KMS-11 (cell line): ENCODE results near the gene OCSTAMP.

Source experiments
- H2AFZ ChIP-seq: fragments of 200-600 bp; sonication (generic); 2 replicates; pipeline ENCODE4 v1.6.1; 2016; ENCODE audit warnings: antibody characterized with exemption, mixed run types, low read depth
- H3K27ac ChIP-seq: fragments of 200-600 bp; sonication (generic); 2 replicates; pipeline ENCODE4 v1.6.1; 2016; ENCODE audit warnings: mild to moderate bottlenecking, mixed run types
- H3K27me3 ChIP-seq: fragments of 200-600 bp; sonication (generic); 2 replicates; pipeline ENCODE4 v1.6.1; 2017; ENCODE audit warnings: mild to moderate bottlenecking, low read depth, mixed run types, moderate library complexity; ENCODE audit not compliant: insufficient read depth
- H3K36me3 ChIP-seq: fragments of 200-600 bp; sonication (generic); 2 replicates; pipeline ENCODE4 v1.6.1; 2017; ENCODE audit warnings: mild to moderate bottlenecking, mixed run types; ENCODE audit not compliant: insufficient read depth
- H3K4me1 ChIP-seq: fragments of 200-600 bp; sonication (generic); 2 replicates; pipeline ENCODE4 v1.6.1; 2016; ENCODE audit warnings: mild to moderate bottlenecking, low read depth, mixed run types; ENCODE audit not compliant: poor library complexity, severe bottlenecking
- H3K4me2 ChIP-seq: fragments of 200-600 bp; sonication (generic); 2 replicates; pipeline ENCODE4 v1.7.0; 2016; ENCODE audit warnings: mild to moderate bottlenecking, mixed run types
- H3K4me3 ChIP-seq: fragments of 200-600 bp; sonication (generic); IDR thresholded peaks from 2 replicates; pipeline ENCODE4 v1.6.1; 2017; ENCODE audit warnings: low read depth, low read length, mixed read lengths; ENCODE audit not compliant: insufficient read depth
- H3K79me2 ChIP-seq: fragments of 200-600 bp; sonication (generic); 2 replicates; pipeline ENCODE4 v1.6.1; 2016; ENCODE audit warnings: low read depth, mixed run types; ENCODE audit not compliant: insufficient read depth
- H3K9ac ChIP-seq: fragments of 200-600 bp; sonication (generic); 2 replicates; pipeline ENCODE4 v1.6.1; 2016; ENCODE audit warnings: mild to moderate bottlenecking, mixed run types
- H4K20me1 ChIP-seq: fragments of 200-600 bp; sonication (generic); 2 replicates; pipeline ENCODE4 v1.6.1; 2016; ENCODE audit warnings: mild to moderate bottlenecking, mixed run types; ENCODE audit not compliant: insufficient read depth
- CTCF ChIP-seq: fragments of 200-600 bp; sonication (generic); conservative IDR thresholded peaks from 2 replicates; pipeline ENCODE4 v1.6.1; 2017; ENCODE audit warnings: low read depth, mild to moderate bottlenecking, antibody characterized with exemption, low read length, moderate library complexity, mixed read lengths

OCSTAMP gene

DNA sequence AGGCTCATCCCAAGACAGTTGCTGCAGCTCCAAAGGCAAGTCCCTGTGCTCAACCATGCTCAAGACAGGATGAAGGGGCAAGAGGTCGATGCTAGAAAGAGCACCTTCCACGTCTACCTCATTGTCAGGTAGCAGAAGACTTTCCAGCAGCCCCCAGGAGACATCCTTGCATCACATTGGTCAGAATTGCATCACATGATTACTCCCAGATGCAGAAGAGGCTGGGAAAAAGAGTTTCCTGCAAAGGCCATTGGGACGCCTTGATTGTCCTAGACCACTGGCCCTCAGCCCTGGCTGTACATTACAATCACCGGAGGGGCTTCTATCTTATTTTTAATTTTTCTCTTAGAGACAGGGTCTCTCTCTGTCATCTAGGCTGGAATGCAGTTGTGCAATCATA lies 19.8 kb downstream of the OCSTAMP start:
- no peaks in the 10 kb centered on the region for H3K36me3 ChIP-seq
- no peak overlapping the region for H3K27ac ChIP-seq
- H4K20me1 ChIP-seq: no peaks in the 10 kb centered on the region
- TF ChIP-seq CTCF: no peak
- H3K4me1 ChIP-seq: no peaks in the 10 kb centered on the region
- H3K27me3 ChIP-seq: no peaks in the 10 kb centered on the region
- no peak overlapping the region for H2AFZ ChIP-seq
- no peak overlapping the region for H3K4me3 ChIP-seq
- no peak overlapping the region for H3K9ac ChIP-seq
- H3K79me2 ChIP-seq: no peaks in the 10 kb centered on the region
- H3K4me2 ChIP-seq: no peak overlapping the region

DNA sequence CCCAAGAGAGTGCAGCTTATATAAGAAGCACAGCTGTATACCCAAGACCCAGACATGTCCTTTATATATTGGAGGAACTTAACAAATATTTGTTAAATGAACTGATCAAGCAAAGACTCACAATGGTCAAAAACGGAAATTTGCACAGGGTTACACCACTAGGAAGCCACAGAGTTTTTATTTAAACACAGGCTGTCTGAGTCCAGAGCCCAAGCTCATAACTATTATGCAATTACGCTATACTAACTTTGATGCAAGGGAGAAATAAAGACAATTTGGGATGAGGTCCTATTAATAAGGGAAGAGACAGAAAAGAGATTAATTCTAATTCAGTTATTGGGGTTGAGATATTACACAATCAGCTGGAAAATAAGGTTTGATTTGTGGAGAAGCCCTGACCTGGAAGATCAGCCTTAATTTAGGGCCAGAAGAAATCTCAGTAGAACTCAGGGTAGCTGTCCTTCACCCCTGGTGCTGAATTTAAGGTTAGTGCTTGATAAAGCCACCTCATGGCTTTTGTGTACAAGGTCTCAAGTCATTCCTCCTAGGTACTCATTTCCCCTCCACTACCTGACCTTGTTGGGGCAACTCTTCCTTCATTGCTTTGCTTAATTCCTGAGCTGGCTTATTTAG lies 26.6 kb downstream of the OCSTAMP start:
- Histone ChIP-seq H3K4me3 (no peak overlapping the region), H3K9ac (no peak overlapping the region), H3K79me2 (no peaks in the 10 kb centered on the region), H3K4me2 (no peak overlapping the region), H3K27ac (no peak overlapping the region), H4K20me1 (no peaks in the 10 kb centered on the region), H3K36me3 (no peaks in the 10 kb centered on the region), H2AFZ (no peak overlapping the region), H3K4me1 (no peaks in the 10 kb centered on the region), H3K27me3 (no peaks in the 10 kb centered on the region)
- no peak for TF ChIP-seq CTCF

GRCh38 chr20:46523108-46523507 lies 27.3 kb downstream of the OCSTAMP start:
- no peak overlapping the region for H3K9ac ChIP-seq
- no peak overlapping the region for H3K27ac ChIP-seq
- no peaks in the 10 kb centered on the region for H3K27me3 ChIP-seq
- no peak for TF ChIP-seq CTCF
- H3K36me3 ChIP-seq: no peaks in the 10 kb centered on the region
- no peaks in the 10 kb centered on the region for H4K20me1 ChIP-seq
- no peak overlapping the region for H3K4me2 ChIP-seq
- H3K4me1 ChIP-seq: no peaks in the 10 kb centered on the region
- no peaks in the 10 kb centered on the region for H3K79me2 ChIP-seq
- H2AFZ ChIP-seq: no peak overlapping the region
- no peak overlapping the region for H3K4me3 ChIP-seq

DNA sequence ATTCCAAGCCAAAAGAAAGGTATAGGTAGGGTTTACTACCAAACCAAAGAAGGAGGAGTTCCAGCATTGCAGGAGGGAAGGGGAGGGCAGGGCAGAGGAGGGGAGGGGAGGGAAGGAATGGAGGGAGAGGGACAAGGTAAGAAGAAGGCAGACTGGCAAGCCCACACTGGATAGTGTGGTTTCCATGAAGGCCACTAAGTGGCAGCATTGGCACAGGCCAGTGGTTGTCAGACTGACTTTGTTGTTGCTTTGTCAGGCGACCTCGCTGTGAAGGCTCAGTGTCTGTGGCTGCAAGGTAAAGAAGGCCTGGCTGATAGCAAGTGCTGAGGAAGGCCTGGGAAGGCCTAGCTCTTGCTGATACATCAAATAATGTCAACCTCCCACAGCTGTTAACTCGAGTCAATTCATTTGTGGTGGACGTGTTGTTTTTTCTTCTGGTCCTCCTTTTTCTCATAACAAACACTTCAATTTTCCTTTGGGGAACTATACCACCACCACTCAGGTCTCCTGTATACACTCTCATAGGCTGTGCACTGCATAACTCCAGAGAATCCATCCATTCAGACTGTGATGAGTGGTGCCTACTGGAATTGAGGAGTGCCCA lies 29.4 kb downstream of the OCSTAMP start:
- Histone ChIP-seq H3K4me1 (no peaks in the 10 kb centered on the region), H3K4me3 (no peak overlapping the region), H4K20me1 (no peaks in the 10 kb centered on the region), H3K9ac (no peak overlapping the region), H2AFZ (no peak overlapping the region), H3K27me3 (no peaks in the 10 kb centered on the region), H3K79me2 (no peaks in the 10 kb centered on the region), H3K27ac (no peak overlapping the region), H3K36me3 (no peaks in the 10 kb centered on the region), H3K4me2 (no peak overlapping the region)
- peak; percentile 62 for TF ChIP-seq CTCF
